OCI-LY1 (cell line): ENCODE data around the gene ARHGEF4.

Experiments
- H2AFZ ChIP-seq: fragments of 200-600 bp; sonication (generic), shearing (Covaris generic); 2 replicates; pipeline ENCODE4 v1.6.0; 2014; ENCODE audit warnings: antibody characterized with exemption, mild to moderate bottlenecking, low read length
- H3F3A ChIP-seq: fragments of 200-600 bp; sonication (generic), shearing (Covaris generic); 2 replicates; pipeline ENCODE4 v1.6.0; 2014; ENCODE audit warnings: mild to moderate bottlenecking, antibody characterized with exemption, low read length, moderate library complexity; ENCODE audit not compliant: insufficient read depth
- H3K27ac ChIP-seq: fragments of 200-600 bp; sonication (generic); 2 replicates; pipeline ENCODE4 v1.5.1; 2014; ENCODE audit warnings: low read length, mixed run types, mild to moderate bottlenecking, low read depth; ENCODE audit not compliant: poor library complexity, severe bottlenecking
- H3K27me3 ChIP-seq: fragments of 200-600 bp; sonication (generic); 2 replicates; pipeline ENCODE4 v1.6.0; 2014; ENCODE audit warnings: antibody characterized with exemption, mild to moderate bottlenecking, low read length, moderate library complexity; ENCODE audit not compliant: insufficient read depth
- H3K36me3 ChIP-seq: fragments of 200-600 bp; sonication (generic); 2 replicates; pipeline ENCODE4 v1.6.1; 2014; ENCODE audit warnings: mild to moderate bottlenecking, antibody characterized with exemption, low read length, moderate library complexity, mixed read lengths; ENCODE audit not compliant: insufficient read depth
- H3K4me1 ChIP-seq: fragments of 200-600 bp; sonication (generic); 2 replicates; pipeline ENCODE4 v1.5.1; 2014; ENCODE audit warnings: mild to moderate bottlenecking, low read length, moderate library complexity; ENCODE audit not compliant: insufficient read depth, severe bottlenecking
- H3K4me2 ChIP-seq: fragments of 200-600 bp; sonication (generic), shearing (Covaris generic); 2 replicates; pipeline ENCODE4 v1.6.1; 2014; ENCODE audit warnings: low read length
- H3K4me3 ChIP-seq: fragments of 200-600 bp; sonication (generic); 2 replicates; pipeline ENCODE4 v1.5.1; 2014; ENCODE audit warnings: low read length, low read depth, mild to moderate bottlenecking, mixed read lengths; ENCODE audit not compliant: poor library complexity, severe bottlenecking
- H3K79me2 ChIP-seq: fragments of 200-600 bp; shearing (Covaris generic); 2 replicates; pipeline ENCODE4 v1.6.1; 2016; ENCODE audit warnings: mixed run types, low read length, mixed read lengths; ENCODE audit not compliant: insufficient read depth
- H3K9ac ChIP-seq: fragments of 200-600 bp; sonication (generic), shearing (Covaris generic); 2 replicates; pipeline ENCODE4 v1.6.1; 2014; ENCODE audit warnings: mild to moderate bottlenecking, low read length, mixed read lengths
- H3K9me2 ChIP-seq: fragments of 200-600 bp; sonication (generic), shearing (Covaris generic); 2 replicates; pipeline ENCODE4 v1.6.1; 2014; ENCODE audit warnings: low read depth, mild to moderate bottlenecking, low read length, mixed read lengths
- H3K9me3 ChIP-seq: fragments of 200-600 bp; shearing (Covaris generic); 2 replicates; pipeline ENCODE4 v1.6.1; 2014; ENCODE audit warnings: low read length, mixed read lengths
- H4K20me1 ChIP-seq: fragments of 200-600 bp; sonication (generic), shearing (Covaris generic); 2 replicates; pipeline ENCODE4 v1.6.0; 2016; ENCODE audit warnings: mild to moderate bottlenecking, low read length; ENCODE audit not compliant: insufficient read depth
- EZH2 ChIP-seq: fragments of 200-600 bp; sonication (generic), shearing (Covaris generic); IDR thresholded peaks from 2 replicates; pipeline ENCODE4 v1.8.0; 2017; ENCODE audit warnings: borderline replicate concordance, mixed run types, mild to moderate bottlenecking, antibody characterized with exemption, low read length, moderate library complexity, mixed read lengths
- TF ChIP-seq, protein P1 (sequence below): fragments of 200-600 bp; sonication (generic), shearing (Covaris generic); IDR thresholded peaks from 2 replicates; pipeline ENCODE4 v1.5.1; 2017; ENCODE audit warnings: mild to moderate bottlenecking, antibody characterized with exemption, low read length, moderate library complexity, mixed read lengths

Gene ARHGEF4

DNA sequence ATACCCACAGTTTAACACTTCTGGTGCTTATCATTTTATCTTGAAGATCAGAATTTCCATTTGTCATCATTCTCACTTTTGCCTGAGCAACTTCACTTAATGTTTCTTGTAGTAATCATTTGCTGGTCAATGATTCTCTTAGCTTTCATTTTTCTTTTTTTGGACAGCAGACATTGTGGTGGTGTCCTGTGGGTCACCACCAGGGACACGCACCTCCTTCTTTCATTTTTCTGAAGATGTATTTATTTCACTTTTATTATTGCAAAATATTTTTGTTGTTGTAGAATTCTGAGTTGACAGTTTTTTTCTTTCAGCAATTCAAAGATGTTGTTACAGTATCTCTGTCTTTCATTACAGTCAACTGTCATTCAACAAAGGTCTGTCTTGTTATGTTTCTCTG lies 172.3 kb downstream of the ARHGEF4 start:
- no peak overlapping the region for H3K4me2 ChIP-seq
- no peak overlapping the region for H2AFZ ChIP-seq
- H3K4me1 ChIP-seq: no peaks in the 10 kb centered on the region
- no peaks in the 10 kb centered on the region for H3K9me2 ChIP-seq
- H3K27ac ChIP-seq: no peak overlapping the region
- H3K9me3 ChIP-seq: no peaks in the 10 kb centered on the region
- H3F3A ChIP-seq: no peaks in the 10 kb centered on the region
- no peaks in the 10 kb centered on the region for H3K36me3 ChIP-seq
- no peaks in the 10 kb centered on the region for H4K20me1 ChIP-seq
- H3K4me3 ChIP-seq: no peak overlapping the region
- no peaks in the 10 kb centered on the region for H3K79me2 ChIP-seq
- no peaks in the 10 kb centered on the region for H3K27me3 ChIP-seq
- TF ChIP-seq, protein P1, sequence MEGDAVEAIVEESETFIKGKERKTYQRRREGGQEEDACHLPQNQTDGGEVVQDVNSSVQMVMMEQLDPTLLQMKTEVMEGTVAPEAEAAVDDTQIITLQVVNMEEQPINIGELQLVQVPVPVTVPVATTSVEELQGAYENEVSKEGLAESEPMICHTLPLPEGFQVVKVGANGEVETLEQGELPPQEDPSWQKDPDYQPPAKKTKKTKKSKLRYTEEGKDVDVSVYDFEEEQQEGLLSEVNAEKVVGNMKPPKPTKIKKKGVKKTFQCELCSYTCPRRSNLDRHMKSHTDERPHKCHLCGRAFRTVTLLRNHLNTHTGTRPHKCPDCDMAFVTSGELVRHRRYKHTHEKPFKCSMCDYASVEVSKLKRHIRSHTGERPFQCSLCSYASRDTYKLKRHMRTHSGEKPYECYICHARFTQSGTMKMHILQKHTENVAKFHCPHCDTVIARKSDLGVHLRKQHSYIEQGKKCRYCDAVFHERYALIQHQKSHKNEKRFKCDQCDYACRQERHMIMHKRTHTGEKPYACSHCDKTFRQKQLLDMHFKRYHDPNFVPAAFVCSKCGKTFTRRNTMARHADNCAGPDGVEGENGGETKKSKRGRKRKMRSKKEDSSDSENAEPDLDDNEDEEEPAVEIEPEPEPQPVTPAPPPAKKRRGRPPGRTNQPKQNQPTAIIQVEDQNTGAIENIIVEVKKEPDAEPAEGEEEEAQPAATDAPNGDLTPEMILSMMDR: no peak
- TF ChIP-seq EZH2: no peak
- no peak overlapping the region for H3K9ac ChIP-seq

DNA sequence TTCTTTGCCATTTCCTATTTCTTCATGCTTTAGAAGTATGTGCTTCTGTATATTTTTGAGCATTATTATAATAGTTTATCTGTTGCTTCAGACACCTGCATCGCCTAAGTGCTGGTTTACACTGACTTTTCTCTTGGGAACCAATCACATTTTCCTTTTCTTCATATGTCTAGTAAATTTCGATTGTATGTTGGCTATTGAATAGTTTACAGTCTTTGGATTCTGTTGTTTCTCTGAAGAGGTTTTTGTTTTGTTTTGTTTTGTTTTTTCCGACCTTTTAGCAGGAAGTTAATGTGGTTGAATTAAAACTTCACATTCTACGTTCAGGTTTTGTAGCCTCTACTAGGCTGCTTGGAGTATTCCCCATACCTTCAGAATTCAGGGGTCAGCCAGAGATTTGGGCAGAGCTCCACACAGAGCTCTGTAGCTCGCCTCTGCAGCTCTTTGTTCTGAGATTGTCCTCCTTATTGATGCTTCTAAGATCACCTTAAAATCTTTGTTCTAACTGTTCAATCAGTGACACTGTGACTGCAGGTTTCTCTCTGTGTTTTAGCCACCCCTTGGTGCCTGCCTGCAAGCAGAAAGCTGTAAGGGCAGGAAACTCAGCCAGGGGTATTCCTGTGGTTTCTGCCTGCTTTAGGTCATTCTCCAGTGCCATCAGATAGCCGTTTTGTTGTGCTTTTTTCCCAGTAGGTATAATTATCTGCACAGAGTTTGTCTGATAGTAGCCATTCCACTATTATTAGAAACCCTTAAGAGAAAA lies 173.2 kb downstream of the ARHGEF4 start:
- Histone ChIP-seq H3K79me2 (no peaks in the 10 kb centered on the region), H3K4me3 (no peak overlapping the region), H4K20me1 (no peaks in the 10 kb centered on the region), H3K9me2 (no peaks in the 10 kb centered on the region), H3F3A (no peaks in the 10 kb centered on the region), H3K4me2 (no peak overlapping the region), H3K36me3 (no peaks in the 10 kb centered on the region), H3K27ac (no peak overlapping the region), H3K9me3 (no peaks in the 10 kb centered on the region), H2AFZ (no peak overlapping the region), H3K27me3 (no peaks in the 10 kb centered on the region), H3K9ac (no peak overlapping the region), H3K4me1 (no peaks in the 10 kb centered on the region)
- no peak for TF ChIP-seq EZH2
- TF ChIP-seq, protein P1: no peak

DNA sequence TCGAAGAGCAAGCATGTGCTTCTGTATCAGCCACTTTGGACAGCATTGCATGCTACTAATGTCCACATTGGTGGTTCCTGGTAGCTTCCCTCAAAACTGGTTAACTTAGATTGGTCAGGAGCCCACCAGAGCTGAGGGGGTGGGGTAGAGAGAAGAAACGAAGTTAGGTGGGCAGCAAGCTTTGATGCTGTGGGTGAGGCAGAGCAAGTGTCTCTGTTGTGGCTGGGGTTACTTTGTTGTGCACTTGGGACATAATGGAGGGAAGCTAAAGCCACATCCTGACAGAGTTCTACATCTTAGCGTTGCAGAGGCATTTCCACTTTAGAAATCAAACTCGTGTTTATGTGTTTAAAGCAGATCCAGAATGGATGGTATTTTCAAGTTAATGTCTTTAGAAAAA lies 173.9 kb downstream of the ARHGEF4 start:
- no peaks in the 10 kb centered on the region for H3K36me3 ChIP-seq
- no peak overlapping the region for H3K27ac ChIP-seq
- H4K20me1 ChIP-seq: no peaks in the 10 kb centered on the region
- TF ChIP-seq EZH2: no peak
- TF ChIP-seq, protein P1: no peak
- H2AFZ ChIP-seq: no peak overlapping the region
- no peaks in the 10 kb centered on the region for H3K27me3 ChIP-seq
- no peaks in the 10 kb centered on the region for H3K4me1 ChIP-seq
- H3K4me3 ChIP-seq: no peak overlapping the region
- H3K9ac ChIP-seq: no peak overlapping the region
- no peaks in the 10 kb centered on the region for H3K9me2 ChIP-seq
- no peaks in the 10 kb centered on the region for H3F3A ChIP-seq
- no peaks in the 10 kb centered on the region for H3K9me3 ChIP-seq
- H3K79me2 ChIP-seq: no peaks in the 10 kb centered on the region
- no peak overlapping the region for H3K4me2 ChIP-seq
